ENCODE data around the gene KCNJ5.
A peak's percentile ranks its signal among the peaks of the same experiment; 100 is the strongest.
"Not testable (repeated sequence)": the region's sequence is repeated elsewhere in the genome, so short reads cannot be mapped to it uniquely, and the experiment has no call there.

The KCNJ5 gene

GRCh38 chr11:128919635-128920034, 28.5 kb downstream of the KCNJ5 start:
- H3K4me1 Mint-ChIP-seq; H3K36me3 Mint-ChIP-seq; H3K9me3 Mint-ChIP-seq; ATAC-seq (ENCODE audit: low read depth); DNase-seq (ENCODE audit: low spot score in 2 of 2); H3K27ac Mint-ChIP-seq; H3K4me3 Mint-ChIP-seq: not testable (repeated sequence)
- peaks cover 32% of the 10 kb centered on the region for H3K27me3 Mint-ChIP-seq

DNA sequence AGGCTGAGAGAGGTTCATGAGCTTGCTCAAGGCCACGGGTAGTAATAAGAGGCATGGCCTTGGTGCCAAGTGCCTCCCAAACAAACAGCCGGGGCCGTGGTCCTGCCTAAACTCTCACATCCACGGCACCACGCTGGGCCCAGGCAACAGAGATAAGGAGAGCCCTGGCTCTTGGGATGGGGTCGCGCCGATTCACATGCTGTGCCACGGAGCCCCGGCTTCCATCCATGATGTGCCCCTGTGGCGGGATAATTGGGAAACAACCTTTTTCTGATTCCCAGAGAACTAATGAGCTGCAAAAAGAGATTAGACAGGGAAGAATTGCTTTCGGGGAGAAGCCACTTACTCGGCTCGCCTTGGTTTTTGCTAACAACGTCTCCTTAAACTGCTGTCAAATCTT, 29.5 kb downstream of the KCNJ5 start:
- Mint-ChIP-seq H3K4me1 (peaks cover 3% of the 10 kb centered on the region), H3K36me3 (no peaks in the 10 kb centered on the region), H3K27ac (no peak overlapping the region), H3K4me3 (no peak overlapping the region), H3K9me3 (peaks cover 4% of the 10 kb centered on the region), H3K27me3 (peaks cover 26% of the 10 kb centered on the region)
- DNase-seq (ENCODE audit: low spot score in 2 of 2), result no peak
- no peak for ATAC-seq (ENCODE audit: low read depth)

GRCh38 chr11:128921793-128922192, 30.6 kb downstream of the KCNJ5 start:
- DNase-seq (ENCODE audit: low spot score in 2 of 2), result no peak
- peaks cover 3% of the 10 kb centered on the region for H3K4me1 Mint-ChIP-seq
- ATAC-seq (ENCODE audit: low read depth), result no peak
- H3K27ac Mint-ChIP-seq, result no peak overlapping the region
- no peaks in the 10 kb centered on the region for H3K9me3 Mint-ChIP-seq
- H3K4me3 Mint-ChIP-seq, result no peak overlapping the region
- H3K27me3 Mint-ChIP-seq, result peaks cover 20% of the 10 kb centered on the region
- no peaks in the 10 kb centered on the region for H3K36me3 Mint-ChIP-seq

- DNase-seq (ENCODE audit: low spot score in 2 of 2) (no peak), ATAC-seq (ENCODE audit: low read depth) (no peak)
- Mint-ChIP-seq H3K27ac (no peak overlapping the region), H3K36me3 (no peaks in the 10 kb centered on the region), H3K4me1 (peaks cover 14% of the 10 kb centered on the region), H3K27me3 (peaks cover 19% of the 10 kb centered on the region), H3K4me3 (no peak overlapping the region), H3K9me3 (no peaks in the 10 kb centered on the region)
Observed at GRCh38 chr11:128924104-128924503, 32.9 kb downstream of the KCNJ5 start.

DNA sequence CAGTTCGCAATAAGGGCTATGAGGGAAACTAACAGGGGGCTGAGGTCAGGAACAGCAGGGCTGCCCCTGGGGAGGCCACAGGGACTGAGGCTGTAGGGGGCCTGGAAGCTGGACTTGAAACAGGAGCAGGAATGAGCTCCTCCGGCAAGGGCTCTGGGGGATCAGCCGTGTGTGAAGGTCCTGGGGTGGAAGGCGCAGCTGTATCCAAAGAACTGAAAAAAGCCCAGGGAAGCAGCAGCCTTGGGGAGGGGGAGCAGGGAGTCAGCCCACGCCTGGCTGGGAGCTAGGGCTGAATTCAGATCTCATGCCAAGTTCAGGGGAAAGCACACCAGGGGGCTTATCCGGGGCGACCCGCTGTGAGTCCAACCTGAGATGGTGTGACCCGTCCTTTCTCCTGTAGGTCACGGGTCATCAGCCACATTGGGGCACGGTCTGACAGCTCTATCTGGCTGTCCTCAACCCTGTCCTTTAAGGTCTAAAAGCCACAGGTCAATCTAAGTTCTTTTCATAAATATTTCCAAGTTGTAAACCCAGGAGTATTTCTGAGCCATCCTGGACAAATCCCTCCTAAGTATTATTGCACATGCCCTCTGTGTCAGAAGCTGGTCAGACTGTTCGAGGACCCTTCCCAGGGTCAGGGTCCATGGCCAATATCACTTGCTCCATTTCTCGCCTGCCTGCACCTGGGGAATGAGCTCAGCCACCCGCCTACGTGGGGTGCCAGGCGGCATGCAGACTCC, 33.5 kb downstream of the KCNJ5 start:
- H3K27me3 Mint-ChIP-seq, result peaks cover 20% of the 10 kb centered on the region
- H3K4me3 Mint-ChIP-seq, result no peak overlapping the region
- H3K36me3 Mint-ChIP-seq, result no peaks in the 10 kb centered on the region
- no peak overlapping the region for H3K27ac Mint-ChIP-seq
- ATAC-seq (ENCODE audit: low read depth) (no peak), DNase-seq (ENCODE audit: low spot score in 2 of 2) (no peak)
- H3K4me1 Mint-ChIP-seq, result peaks cover 17% of the 10 kb centered on the region
- no peaks in the 10 kb centered on the region for H3K9me3 Mint-ChIP-seq

GRCh38 chr11:128925250-128925600, 34.1 kb downstream of the KCNJ5 start:
- no peak overlapping the region for H3K27ac Mint-ChIP-seq
- no peaks in the 10 kb centered on the region for H3K36me3 Mint-ChIP-seq
- DNase-seq (ENCODE audit: low spot score in 2 of 2), result no peak
- no peak overlapping the region for H3K4me3 Mint-ChIP-seq
- H3K27me3 Mint-ChIP-seq, result peaks cover 20% of the 10 kb centered on the region
- H3K4me1 Mint-ChIP-seq, result peaks cover 20% of the 10 kb centered on the region
- no peaks in the 10 kb centered on the region for H3K9me3 Mint-ChIP-seq
- ATAC-seq (ENCODE audit: low read depth), result no peak

GRCh38 chr11:128926000-128926399, 34.8 kb downstream of the KCNJ5 start:
- no peak for ATAC-seq (ENCODE audit: low read depth)

GRCh38 chr11:128926437-128927107, 35.4 kb downstream of the KCNJ5 start:
- Mint-ChIP-seq H3K36me3 (no peaks in the 10 kb centered on the region), H3K4me1 (peaks cover 20% of the 10 kb centered on the region), H3K27ac (no peak overlapping the region), H3K27me3 (peaks cover 19% of the 10 kb centered on the region), H3K4me3 (no peak overlapping the region), H3K9me3 (no peaks in the 10 kb centered on the region)
- no peak for ATAC-seq (ENCODE audit: low read depth)
- DNase-seq (ENCODE audit: low spot score in 2 of 2), result no peak

More at GRCh38 chr11:128926000-128926399, 34.8 kb downstream of the KCNJ5 start:
- H3K27me3 Mint-ChIP-seq, result peaks cover 18% of the 10 kb centered on the region
- H3K27ac Mint-ChIP-seq, result no peak overlapping the region
- no peaks in the 10 kb centered on the region for H3K9me3 Mint-ChIP-seq
- no peaks in the 10 kb centered on the region for H3K36me3 Mint-ChIP-seq
- no peak for DNase-seq (ENCODE audit: low spot score in 2 of 2)
- H3K4me3 Mint-ChIP-seq, result no peak overlapping the region
- H3K4me1 Mint-ChIP-seq, result peaks cover 20% of the 10 kb centered on the region

- Mint-ChIP-seq H3K4me3 (no peak overlapping the region), H3K4me1 (peaks cover 20% of the 10 kb centered on the region), H3K27ac (no peak overlapping the region), H3K36me3 (no peaks in the 10 kb centered on the region), H3K9me3 (no peaks in the 10 kb centered on the region), H3K27me3 (peaks cover 16% of the 10 kb centered on the region)
- DNase-seq (ENCODE audit: low spot score in 2 of 2), result no peak
- ATAC-seq (ENCODE audit: low read depth), result no peak
Observed at GRCh38 chr11:128927108-128927461, 35.9 kb downstream of the KCNJ5 start.

DNA sequence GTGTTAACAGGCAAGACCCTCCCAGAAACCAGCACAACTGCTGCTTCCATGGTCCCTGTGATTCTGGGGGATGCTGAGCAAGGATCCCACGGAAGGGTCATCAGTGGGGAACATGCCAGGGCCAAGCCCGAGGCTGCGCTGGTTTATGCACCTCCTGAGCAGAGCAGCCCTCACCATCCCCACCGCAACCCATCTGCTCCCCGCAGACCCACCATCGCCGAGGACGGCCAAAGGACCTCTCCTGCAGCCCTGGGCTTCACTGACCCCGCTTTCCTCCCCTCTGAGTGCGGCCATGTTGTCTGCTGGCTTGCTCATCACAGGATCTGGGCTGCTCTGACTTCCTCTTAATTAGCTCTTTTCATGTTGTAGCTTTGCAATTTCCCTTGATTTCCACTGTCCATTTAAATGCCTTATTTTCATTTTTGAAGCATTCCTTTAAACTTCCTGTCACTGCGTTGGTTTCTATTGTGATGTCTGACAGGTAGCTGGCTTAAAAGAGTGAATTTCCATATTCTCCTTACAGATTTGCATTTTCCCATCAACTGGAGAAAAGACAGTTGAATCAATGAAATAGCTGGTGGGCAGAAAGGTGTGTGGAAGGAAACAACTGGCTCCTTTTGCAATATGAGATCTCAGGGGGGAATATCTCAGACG, 36.7 kb downstream of the KCNJ5 start:
- Mint-ChIP-seq H3K9me3 (no peaks in the 10 kb centered on the region), H3K27ac (no peak overlapping the region), H3K27me3 (peaks cover 16% of the 10 kb centered on the region), H3K36me3 (no peaks in the 10 kb centered on the region), H3K4me1 (peaks cover 20% of the 10 kb centered on the region), H3K4me3 (peak overlapping the region; percentile 52)
- ATAC-seq (ENCODE audit: low read depth) (no peak), DNase-seq (ENCODE audit: low spot score in 2 of 2) (no peak)

GRCh38 chr11:128928400-128928799, 37.2 kb downstream of the KCNJ5 start:
- ATAC-seq (ENCODE audit: low read depth) (peak; percentile 91), DNase-seq (ENCODE audit: low spot score in 2 of 2) (peak in 1 of 2 donors; percentile 35)
- Mint-ChIP-seq H3K9me3 (no peaks in the 10 kb centered on the region), H3K27me3 (peaks cover 16% of the 10 kb centered on the region), H3K4me1 (peaks cover 20% of the 10 kb centered on the region), H3K36me3 (no peaks in the 10 kb centered on the region), H3K27ac (peak overlapping the region; percentile 10), H3K4me3 (peak overlapping the region; percentile 52)

- peaks cover 3% of the 10 kb centered on the region for H3K36me3 Mint-ChIP-seq
- no peak overlapping the region for H3K27ac Mint-ChIP-seq
- no peak for DNase-seq (ENCODE audit: low spot score in 2 of 2)
- H3K4me3 Mint-ChIP-seq, result no peak overlapping the region
- H3K4me1 Mint-ChIP-seq, result peaks cover 20% of the 10 kb centered on the region
- peaks cover 3% of the 10 kb centered on the region for H3K9me3 Mint-ChIP-seq
- ATAC-seq (ENCODE audit: low read depth), result no peak
- peaks cover 15% of the 10 kb centered on the region for H3K27me3 Mint-ChIP-seq
Observed at GRCh38 chr11:128929468-128929867, 38.3 kb downstream of the KCNJ5 start.

DNA sequence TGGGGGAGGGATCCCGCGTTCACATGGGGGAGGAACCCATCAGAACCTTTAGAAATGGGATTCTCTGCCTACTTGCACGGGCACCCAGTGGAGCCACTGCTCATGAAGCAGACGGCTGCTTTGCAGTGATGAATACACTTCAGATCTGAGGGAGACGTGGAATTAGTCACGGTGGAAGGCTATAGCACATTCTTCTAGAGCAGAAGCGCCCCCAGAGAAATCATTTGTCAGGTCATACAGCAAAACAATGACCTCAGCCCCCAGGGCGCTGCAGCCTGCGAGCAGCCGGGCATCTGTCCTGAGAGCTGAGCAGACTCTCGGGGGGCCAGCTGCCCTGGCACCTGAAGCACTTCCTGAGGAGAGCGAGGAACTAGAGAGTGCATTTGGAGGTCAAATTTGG, 38.8 kb downstream of the KCNJ5 start:
- Mint-ChIP-seq H3K27me3 (peaks cover 15% of the 10 kb centered on the region), H3K27ac (no peak overlapping the region)
- ATAC-seq (ENCODE audit: low read depth), result no peak

GRCh38 chr11:128931066-128931465, 39.9 kb downstream of the KCNJ5 start:
- H3K4me1 Mint-ChIP-seq, result peaks cover 20% of the 10 kb centered on the region
- DNase-seq (ENCODE audit: low spot score in 2 of 2) (no peak), ATAC-seq (ENCODE audit: low read depth) (no peak)
- H3K4me3 Mint-ChIP-seq, result no peak overlapping the region
- peaks cover 15% of the 10 kb centered on the region for H3K27me3 Mint-ChIP-seq
- peaks cover 3% of the 10 kb centered on the region for H3K9me3 Mint-ChIP-seq
- no peak overlapping the region for H3K27ac Mint-ChIP-seq
- peaks cover 3% of the 10 kb centered on the region for H3K36me3 Mint-ChIP-seq

More for the DNA sequence above, 38.8 kb downstream of the KCNJ5 start:
- H3K36me3 Mint-ChIP-seq, result peaks cover 3% of the 10 kb centered on the region
- no peak for DNase-seq (ENCODE audit: low spot score in 2 of 2)
- H3K4me1 Mint-ChIP-seq, result peaks cover 20% of the 10 kb centered on the region
- no peak overlapping the region for H3K4me3 Mint-ChIP-seq
- peaks cover 3% of the 10 kb centered on the region for H3K9me3 Mint-ChIP-seq

Measured in memory B cell (primary cell).